Testis (tissue), 3 donors: Measurements from ENCODE around the gene IFT22. TPM values are rescaled to one million over a fixed set of nuclear protein-coding genes. Genes with fewer than 3 reads are reported as not detected.
A peak's percentile ranks its signal among the peaks of the same experiment; 100 is the strongest.

Experiments used
- DNase-seq: peaks from one replicate; pipeline ENCODE4 v3.0.0-alpha.2; 2019
- H3K27ac ChIP-seq, 2 donors: fragments of 200-600 bp; sonication (generic); one replicate each; pipeline ENCODE4 v1.5.1; 2019
- H3K27me3 ChIP-seq: fragments of 200-600 bp; sonication (generic); one replicate; pipeline ENCODE4 v1.5.1; 2019
- H3K36me3 ChIP-seq: fragments of 200-600 bp; sonication (generic); one replicate; pipeline ENCODE4 v1.5.1; 2017; ENCODE audit warnings: low read depth; ENCODE audit errors: missing control alignments
- H3K4me1 ChIP-seq: fragments of 200-600 bp; sonication (generic); one replicate; pipeline ENCODE4 v1.5.1; 2019
- H3K4me3 ChIP-seq, 2 donors: fragments of 200-600 bp; sonication (generic); one replicate each; pipeline ENCODE4 v1.5.1; 2017 to 2019
- H3K9me3 ChIP-seq: fragments of 200-600 bp; sonication (generic); one replicate; pipeline ENCODE4 v1.5.1; 2017
- CTCF ChIP-seq, 3 experiments: fragments of 450-650 bp in 2 of 3; fragments of 200-600 bp in 1 of 3; sonication (generic) in 1 of 3; IDR thresholded peaks; one replicate each; pipeline ENCODE4 v1.5.1; 2016 to 2019; ENCODE audit warnings: antibody characterized with exemption in 3 of 3, mild to moderate bottlenecking in 2 of 3, moderate library complexity in 1 of 3
- POLR2A ChIP-seq: fragments of 450-650 bp; IDR thresholded peaks from one replicate; pipeline ENCODE4 v1.6.1; 2017; ENCODE audit warnings: antibody characterized with exemption, mild to moderate bottlenecking, moderate library complexity
- WGBS, 2 donors: methylation state at CpG; one replicate each; pipeline ENCODE4 v1.1.5; 2018; 5-methylcytosine and 5-hydroxymethylcytosine counted together
- intact Hi-C: fragments of 100-400 bp; cut with DNase I; formaldehyde crosslinking; loops from one replicate; pipeline ENCODE4 v1.15.1; 2023; ENCODE audit warnings: low total_unique reads
- polyA plus RNA-seq: library from polyadenylated mRNA; stranded (reverse); fragments of 350-450 nt; fragmentation: Illumina TruSeq; extraction: RNeasy Lipid Tissue Mini Kit (QIAGEN cat#74804); gene quantifications from one replicate; pipeline ENCODE4 v1.2.3, GENCODE V29; 2014; ENCODE audit warnings: low read depth, low replicate concordance; ENCODE audit not compliant: insufficient read depth
- total RNA-seq, 2 donors: library from RNA; depleted of rRNA; stranded (reverse); fragments of >200 nt; gene quantifications; one replicate each; pipeline ENCODE4 v1.2.3, GENCODE V29; 2016

Gene IFT22
- total and polyA plus RNA-seq, 3 donors from 2014 or later, result 47.4 to 270 (median 94.6) TPM

GRCh38 chr7:101365956-101366355 lies 44.3 kb upstream of the IFT22 start:
- no peak overlapping the region for H3K27ac ChIP-seq
- no peak overlapping the region for H3K4me3 ChIP-seq
- TF ChIP-seq POLR2A (no peak), CTCF (IDR thresholded peaks at IDR 0.05) (no peak)
- intact Hi-C loops, result no loop called here
- no peaks in the 10 kb centered on the region for H3K9me3 ChIP-seq
- H3K36me3 ChIP-seq, result no peaks in the 10 kb centered on the region
- H3K4me1 ChIP-seq, result peaks cover 10% of the 10 kb centered on the region
- no peak for DNase-seq
- WGBS, 2 donors, result 78 to 83% methylated on average over 2 of the region's 2 CpGs
- H3K27me3 ChIP-seq, result no peaks in the 10 kb centered on the region

- no peaks in the 10 kb centered on the region for H3K36me3 ChIP-seq
- 1 to 2% methylated on average over 11 to 52 of the region's 52 CpGs for WGBS, 2 donors
- peaks cover 10% of the 10 kb centered on the region for H3K4me1 ChIP-seq
- intact Hi-C loops, result no loop called here
- DNase-seq, result peak; percentile 63
- H3K27me3 ChIP-seq, result no peaks in the 10 kb centered on the region
- TF ChIP-seq POLR2A (no peak), CTCF (IDR thresholded peaks at IDR 0.05) (peak; percentile 47 to 93 (median 68))
- H3K9me3 ChIP-seq, result no peaks in the 10 kb centered on the region
- H3K27ac ChIP-seq, result no peak overlapping the region
- peak overlapping the region; percentile 51 to 56 for H3K4me3 ChIP-seq
These were observed 42.2 kb upstream of the IFT22 start for GRCh38 chr7:101363734-101364374.

- Histone ChIP-seq H3K4me3 (peak overlapping the region; percentile 51 to 56), H3K9me3 (no peaks in the 10 kb centered on the region), H3K27me3 (no peaks in the 10 kb centered on the region), H3K4me1 (peaks cover 10% of the 10 kb centered on the region), H3K36me3 (no peaks in the 10 kb centered on the region), H3K27ac (no peak overlapping the region)
- intact Hi-C loops, result no loop called here
- no peak for DNase-seq
- 0 to 2% methylated on average over 9 to 29 of the region's 46 CpGs for WGBS, 2 donors
- TF ChIP-seq CTCF (IDR thresholded peaks at IDR 0.05) (no peak), POLR2A (no peak)
These were observed 41.7 kb upstream of the IFT22 start for GRCh38 chr7:101363196-101363733.

GRCh38 chr7:101362334-101363195 lies 41.0 kb upstream of the IFT22 start, which contains the start of gene COL26A1:
Gene COL26A1, plus strand, starts transcription at chr7:101362875. Its CDS starts 158 bp downstream, at chr7:101363033.
- H3K4me1 ChIP-seq, result peaks cover 10% of the 10 kb centered on the region
- 10 to 34% methylated on average over 7 to 58 of the region's 76 CpGs for WGBS, 2 donors
- intact Hi-C loops, result no loop called here
- H3K27ac ChIP-seq, result no peak within 1 kb of the TSS
- DNase-seq, result peak; percentile 45
- H3K36me3 ChIP-seq, result no peaks in the 10 kb centered on the region
- H3K27me3 ChIP-seq, result no peaks in the 10 kb centered on the region
- peak within 1 kb of the TSS; percentile 51 to 56 for H3K4me3 ChIP-seq
- TF ChIP-seq CTCF (IDR thresholded peaks at IDR 0.05) (no peak), POLR2A (no peak)
- H3K9me3 ChIP-seq, result no peaks in the 10 kb centered on the region
